GM12874 (cell line): Measurements from ENCODE around the gene CAMTA1.

ENCODE experiments used
- CTCF ChIP-seq: IDR thresholded peaks from 2 replicates; pipeline ENCODE4 v1.5.1; 2011; ENCODE audit warnings: low read depth, mild to moderate bottlenecking, control low read depth, low read length, moderate library complexity; ENCODE audit not compliant: insufficient read depth

The CAMTA1 gene

GRCh38 chr1:7010534-7011200, 225.4 kb downstream of the CAMTA1 start:
- no peak for TF ChIP-seq CTCF

GRCh38 chr1:7011826-7012225, 226.6 kb downstream of the CAMTA1 start:
- TF ChIP-seq CTCF: no peak

GRCh38 chr1:7012461-7012924, 227.2 kb downstream of the CAMTA1 start:
- TF ChIP-seq CTCF: no peak

GRCh38 chr1:7013833-7014639, 228.8 kb downstream of the CAMTA1 start:
- TF ChIP-seq CTCF: no peak

GRCh38 chr1:7014640-7014930, 229.3 kb downstream of the CAMTA1 start:
- TF ChIP-seq CTCF: no peak

- TF ChIP-seq CTCF: no peak
These were observed 229.8 kb downstream of the CAMTA1 start for GRCh38 chr1:7015022-7015421.

- TF ChIP-seq CTCF: no peak
These were observed 233.1 kb downstream of the CAMTA1 start for GRCh38 chr1:7018351-7018750.
